CD4-positive, alpha-beta T cell treated with Interleukin-10 for 1 hour (primary cell): ENCODE results near the gene POLE3.
"Not testable (repeated sequence)": the region's sequence is repeated elsewhere in the genome, so short reads cannot be mapped to it uniquely, and the experiment has no call there.

Source experiments
- DNase-seq: peaks from one replicate; pipeline ENCODE4 v3.0.0-alpha.2; 2020

Gene POLE3

GRCh38 chr9:113401027-113401792 is 9.3 kb downstream of the POLE3 start, which contains the start of gene ALAD:
TSS of gene ALAD (minus strand) at chr9:113401284. CDS start at chr9:113393559, 7,725 bp downstream.
- DNase-seq = peak; percentile 99

DNA sequence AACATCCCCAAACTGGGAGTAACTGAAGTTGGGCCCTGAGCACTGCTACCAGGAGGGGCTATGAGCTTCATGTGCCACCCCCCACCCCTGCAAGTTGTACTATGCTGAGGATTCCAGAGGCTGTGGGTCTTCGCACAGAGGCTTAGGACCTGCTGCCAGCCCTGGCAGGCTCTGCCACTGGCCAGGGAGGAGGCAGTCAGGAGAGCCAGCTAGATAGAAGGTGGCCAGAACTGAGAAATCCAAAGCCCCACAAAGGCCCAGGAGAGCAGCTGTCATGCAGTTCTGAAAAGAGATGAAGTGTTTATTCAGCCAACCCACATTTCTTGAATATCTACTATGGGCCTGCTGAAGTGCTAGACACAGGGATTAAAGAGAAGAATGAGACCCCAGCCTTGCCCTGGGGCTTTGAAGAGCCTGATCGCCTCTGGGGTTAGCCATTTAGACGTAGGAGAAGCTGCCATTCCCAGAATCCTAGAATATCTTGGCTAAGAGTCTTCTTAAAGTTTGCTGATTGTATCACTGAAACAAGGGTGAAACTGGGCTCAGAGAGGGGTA is 10.8 kb downstream of the POLE3 start:
- DNase-seq = no peak

DNA sequence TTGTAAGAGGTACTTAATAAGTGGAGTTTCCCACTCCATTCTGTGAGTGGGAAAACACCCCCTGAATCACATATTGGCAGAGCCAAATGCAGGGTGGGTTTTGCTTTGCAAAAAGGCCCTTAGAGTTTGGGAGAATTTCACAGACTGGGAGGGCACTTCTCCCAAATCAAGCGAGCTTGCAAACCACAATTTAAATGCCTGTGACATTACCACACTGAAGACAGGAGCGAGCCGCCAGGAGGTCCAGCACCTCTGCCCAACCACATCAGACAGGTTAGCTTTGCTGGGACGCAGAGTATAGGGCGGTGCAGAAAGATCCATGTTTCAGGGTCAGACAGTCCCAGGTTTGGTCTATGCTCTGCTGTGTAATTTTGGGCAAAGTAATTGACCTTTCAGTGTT is 11.7 kb downstream of the POLE3 start:
- DNase-seq = no peak

GRCh38 chr9:113397203-113397631 is 13.3 kb downstream of the POLE3 start:
- DNase-seq = no peak

DNA sequence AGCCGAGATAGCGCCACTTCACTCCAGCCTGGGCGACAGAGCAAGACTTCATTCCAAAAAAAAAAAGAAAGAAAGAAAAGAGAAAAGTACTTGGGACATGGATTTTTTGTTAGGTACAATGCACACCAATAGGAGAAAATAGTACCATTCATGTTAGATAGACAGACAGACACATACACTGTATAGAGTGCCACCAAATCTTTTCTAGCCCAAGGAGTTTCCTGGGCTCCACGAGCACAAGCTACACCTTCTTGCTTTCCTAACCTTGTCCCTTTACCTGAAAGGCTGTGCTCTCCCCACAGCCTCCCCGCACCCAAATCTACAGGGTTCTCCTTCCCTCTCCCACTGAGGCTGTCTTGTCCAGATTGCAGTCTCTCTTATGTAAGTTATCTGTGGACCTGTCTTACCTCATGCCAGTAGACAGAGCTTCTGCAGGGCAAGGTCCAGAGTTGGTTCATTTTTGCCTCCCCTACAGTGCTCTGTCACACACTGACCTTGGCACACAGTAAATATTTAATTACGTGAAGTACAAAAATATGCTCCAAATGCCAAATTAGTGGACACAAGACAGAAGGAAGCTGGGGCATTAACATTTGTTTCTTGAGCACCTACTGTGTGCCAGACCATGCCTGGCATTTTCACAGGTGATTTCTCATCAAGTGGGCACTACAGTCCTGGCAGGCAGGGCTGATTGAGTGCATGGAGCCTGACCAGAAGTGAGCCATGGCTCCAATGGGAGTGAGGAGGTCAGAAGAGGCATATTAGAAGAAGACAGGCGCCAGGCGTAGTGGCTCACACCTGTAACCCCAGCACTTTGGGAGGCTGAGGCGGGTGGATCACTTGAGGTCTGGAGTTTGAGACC is 15.2 kb downstream of the POLE3 start:
- DNase-seq = no peak

GRCh38 chr9:113393281-113393680 is 17.2 kb downstream of the POLE3 start:
- DNase-seq = no peak

- no peak for DNase-seq
Measured at GRCh38 chr9:113391917-113392316, 18.6 kb downstream of the POLE3 start.

- no peak for DNase-seq
Measured at GRCh38 chr9:113390192-113390960, 20.1 kb downstream of the POLE3 start.

GRCh38 chr9:113389451-113389850 is 21.0 kb downstream of the POLE3 start:
- no peak for DNase-seq

DNA sequence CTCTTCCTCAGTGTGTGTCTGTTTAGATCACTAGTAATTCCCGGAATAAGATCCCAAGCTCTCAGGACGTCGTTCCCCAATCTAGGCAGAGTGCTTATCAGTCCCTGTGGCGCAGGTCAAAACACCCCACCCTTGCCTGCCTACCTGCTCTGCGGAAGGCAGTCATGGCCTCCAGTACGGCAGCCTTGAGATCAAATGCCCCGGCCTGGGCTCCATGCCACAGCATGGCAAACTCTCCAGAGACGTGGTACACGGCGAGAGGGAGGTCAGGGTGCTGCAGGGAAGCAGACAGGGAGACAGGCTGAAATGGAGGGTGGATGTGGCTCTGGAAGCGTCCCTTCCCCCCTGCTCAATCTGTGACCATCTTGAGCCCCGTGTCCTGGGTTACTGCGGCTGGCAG is 21.6 kb downstream of the POLE3 start:
- DNase-seq = no peak

DNA sequence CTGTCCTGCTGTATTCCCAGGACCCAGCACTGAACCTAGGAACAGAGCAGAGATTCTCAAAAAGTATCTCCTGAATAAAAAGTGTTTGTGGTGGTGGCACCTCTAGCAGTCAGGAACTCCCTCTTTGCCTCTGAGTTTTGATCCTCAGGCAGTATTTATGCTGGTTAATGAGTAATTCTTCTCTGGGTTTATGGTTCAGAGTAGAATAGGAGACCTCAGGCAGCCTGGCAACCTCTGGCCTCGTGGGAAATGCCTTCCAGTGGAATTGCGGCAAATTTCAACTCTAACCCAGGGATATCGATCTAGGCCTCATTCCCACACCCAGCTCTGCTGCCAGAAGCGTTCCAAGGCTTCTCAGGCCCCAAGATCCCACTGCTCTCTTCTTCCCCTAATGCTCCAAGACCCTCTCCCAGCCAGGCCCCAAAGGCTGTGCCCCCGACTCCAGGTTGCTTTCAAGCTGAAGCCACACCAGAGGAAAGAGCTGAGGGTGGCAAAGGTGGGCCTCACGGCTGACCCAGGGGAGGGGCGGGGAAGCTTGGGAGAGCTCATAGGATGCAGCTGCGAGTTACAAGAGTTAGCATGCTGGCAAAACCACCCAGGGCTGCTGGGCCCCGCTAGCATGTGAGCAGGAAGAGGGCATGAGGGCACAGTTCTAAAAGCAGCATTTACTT is 22.8 kb downstream of the POLE3 start:
- no peak for DNase-seq

GRCh38 chr9:113386571-113387393 is 23.7 kb downstream of the POLE3 start:
- DNase-seq = no peak

DNA sequence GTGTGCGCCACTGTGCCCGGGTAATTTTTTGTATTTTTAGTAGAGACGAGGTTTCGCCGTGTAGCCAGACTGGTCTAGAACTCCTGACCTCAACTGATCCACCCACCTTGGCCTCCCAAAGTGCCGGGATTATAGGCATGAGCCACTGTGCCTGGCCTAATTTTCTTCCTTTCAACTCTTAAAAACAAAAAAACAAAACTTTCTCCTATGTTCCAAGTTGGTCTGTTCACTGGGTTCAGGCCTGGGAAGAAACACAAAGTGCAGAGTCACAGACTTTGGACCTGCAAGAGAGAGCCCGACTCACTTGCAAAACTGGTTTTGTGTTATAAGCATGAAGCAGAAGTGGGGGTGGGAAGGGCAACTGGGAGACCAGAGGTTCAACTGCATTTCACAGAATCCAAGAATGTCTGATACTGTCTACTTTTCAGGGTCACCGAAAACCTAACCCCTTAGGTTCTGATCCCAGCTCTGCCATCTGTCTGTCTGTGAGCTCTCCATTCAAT is 28.5 kb downstream of the POLE3 start:
- DNase-seq = no peak

DNA sequence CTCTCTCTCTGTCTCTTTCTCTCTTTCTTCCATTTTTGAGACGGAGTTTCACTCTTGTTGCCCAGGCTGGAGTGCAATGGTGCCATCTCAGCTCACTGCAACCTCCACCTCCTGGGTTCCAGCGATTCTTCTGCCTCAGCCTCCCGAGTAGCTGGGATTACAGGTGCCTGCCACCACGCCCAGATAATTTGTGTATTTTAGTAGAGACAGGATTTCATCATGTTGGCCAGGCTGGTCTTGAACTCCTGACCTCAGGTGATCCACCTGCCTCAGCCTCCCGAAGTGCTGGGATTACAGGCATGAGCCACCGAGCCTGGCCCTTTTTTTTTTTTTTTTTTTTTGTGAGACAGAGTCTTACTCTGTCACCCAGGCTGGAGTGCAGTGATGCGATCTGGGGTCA is 29.0 kb downstream of the POLE3 start:
- DNase-seq = not testable (repeated sequence)

DNA sequence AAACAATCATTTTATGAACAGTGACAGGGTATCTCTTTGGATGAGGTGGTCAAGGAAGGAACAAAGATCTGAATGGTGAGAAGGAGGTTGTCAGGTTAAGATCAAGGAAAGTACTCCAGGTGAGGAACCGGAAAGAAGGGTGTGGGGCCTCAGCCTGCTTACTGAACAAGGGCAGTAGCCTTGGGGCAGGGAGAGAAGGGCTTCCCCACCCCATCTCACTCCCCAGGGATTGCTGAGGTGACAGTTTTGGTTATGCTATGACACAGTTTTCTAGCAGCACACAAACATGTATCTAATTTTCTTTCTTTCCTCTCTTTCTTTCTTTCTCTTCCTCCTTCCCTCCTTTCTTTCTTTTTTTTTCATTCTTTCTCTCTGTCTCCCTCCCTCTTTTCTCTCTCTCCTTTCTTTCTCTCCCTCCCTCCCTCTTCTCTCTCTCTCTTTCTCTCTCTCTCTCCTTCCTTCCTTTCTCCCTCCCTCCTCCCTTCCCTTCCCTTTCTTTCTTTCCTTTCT is 29.6 kb downstream of the POLE3 start:
- DNase-seq = no peak

DNA sequence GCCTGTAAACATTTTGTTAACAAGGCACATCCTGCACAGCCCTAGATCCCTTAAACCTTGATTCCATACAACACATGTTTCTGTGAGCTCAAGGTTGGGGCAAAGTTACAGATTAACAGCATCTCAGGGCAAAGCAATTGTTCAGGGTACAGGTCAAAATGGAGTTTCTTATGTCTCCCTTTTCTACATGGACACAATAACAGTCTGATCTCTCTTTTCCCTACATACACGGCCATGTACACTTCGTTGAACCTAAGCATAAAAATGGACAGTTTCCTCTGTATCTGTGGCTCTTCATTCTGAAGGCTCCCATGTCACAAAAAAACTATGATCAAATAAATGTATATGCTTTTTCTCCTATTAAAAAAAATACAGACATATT is 30.7 kb downstream of the POLE3 start:
- DNase-seq = not testable (repeated sequence)

DNA sequence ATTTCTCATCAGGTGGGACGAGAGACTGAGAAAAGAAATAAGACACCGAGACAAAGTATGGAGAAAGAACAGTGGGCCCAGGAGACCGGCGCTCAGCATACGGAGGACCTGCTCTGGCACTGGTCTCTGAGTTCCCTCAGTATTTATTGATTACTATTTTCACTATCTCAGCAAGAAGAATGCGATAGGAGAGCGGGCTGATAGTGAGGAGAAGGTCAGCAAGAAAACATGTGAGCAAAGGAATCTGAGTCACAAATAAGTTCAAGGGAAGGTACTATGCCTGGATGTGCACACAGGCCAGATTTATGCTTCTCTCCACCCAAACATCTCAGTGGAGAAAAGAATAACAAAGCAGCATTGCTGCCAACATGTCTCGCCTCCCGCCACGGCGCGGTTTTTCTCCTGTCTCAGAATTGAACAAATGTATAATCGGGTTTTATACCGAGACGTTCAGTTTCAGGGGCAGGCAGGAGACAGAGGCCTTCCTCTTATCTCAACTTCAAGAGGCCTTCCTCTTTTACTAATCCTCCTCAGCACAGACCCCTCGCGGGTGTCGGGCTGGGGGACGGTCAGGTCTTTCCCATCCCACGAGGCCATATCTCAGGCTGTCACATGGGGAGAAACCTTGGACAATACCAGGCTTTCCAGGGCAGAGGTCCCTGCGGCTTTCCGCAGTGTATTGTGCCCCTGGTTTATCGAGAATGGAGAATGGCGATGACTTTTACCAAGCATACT is 31.2 kb downstream of the POLE3 start:
- DNase-seq = not testable (repeated sequence)

- peak; percentile 87 for DNase-seq
Measured at GRCh38 chr9:113376634-113377567, 33.6 kb downstream of the POLE3 start, which contains the start of gene HDHD3. TSS of gene HDHD3 (minus strand) at chr9:113376986. CDS start at chr9:113374354, 2,632 bp downstream.
